IPS DF 19.7 (cell line): ENCODE data around the gene CACNA1C.

Experiments used
- DNase-seq: peaks from one replicate; pipeline ENCODE4 v3.0.0-alpha.2; 2013; ENCODE audit warnings: low read depth, low spot score

The CACNA1C gene

DNA sequence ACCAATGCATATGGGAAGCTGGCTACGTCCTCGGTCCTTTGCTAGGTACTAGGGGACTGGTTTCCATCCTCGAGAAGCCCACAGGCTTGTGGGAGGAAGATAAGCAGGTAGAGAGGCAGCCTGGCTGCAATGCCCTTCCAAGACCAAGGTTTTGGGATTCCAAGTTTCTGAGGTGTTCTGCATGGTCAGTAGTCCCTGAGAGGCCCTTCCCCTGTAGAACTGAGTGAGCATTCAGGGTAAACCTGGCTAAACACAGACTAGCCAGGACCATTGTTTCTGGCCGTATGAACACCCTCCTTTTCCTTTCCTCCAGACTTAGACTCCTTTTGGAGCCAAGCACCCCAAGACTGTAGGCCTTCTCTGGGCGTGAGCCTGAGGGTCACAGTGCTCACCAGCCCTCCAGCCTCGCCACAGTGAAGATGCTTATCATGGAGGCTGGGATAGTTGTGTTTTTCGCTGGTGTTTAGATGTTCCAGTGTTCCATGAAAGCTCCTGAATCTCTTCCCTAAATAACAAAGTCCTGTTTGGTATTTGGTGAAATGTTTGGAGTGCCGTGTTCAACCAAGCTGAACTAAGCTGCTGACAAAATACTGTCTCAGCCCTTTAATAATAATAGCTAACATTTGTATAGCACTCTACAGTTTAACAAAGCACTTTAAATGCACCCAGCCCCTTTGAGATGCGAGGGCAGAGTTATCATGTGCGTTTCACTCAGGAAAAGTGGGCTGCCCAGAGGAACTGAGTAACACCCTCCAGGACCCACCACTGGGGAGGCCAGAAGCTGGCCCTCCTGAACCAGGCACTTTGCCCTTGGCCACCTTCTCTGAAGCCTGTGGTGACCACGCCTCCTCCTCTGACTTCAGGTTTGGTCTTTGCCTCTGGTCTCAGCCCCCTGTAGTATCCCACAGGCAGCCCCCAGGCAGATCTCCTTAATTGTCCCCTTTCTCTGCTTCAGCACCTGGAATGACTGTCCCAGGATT lies 284.5 kb downstream of the CACNA1C start:
- no peak for DNase-seq

DNA sequence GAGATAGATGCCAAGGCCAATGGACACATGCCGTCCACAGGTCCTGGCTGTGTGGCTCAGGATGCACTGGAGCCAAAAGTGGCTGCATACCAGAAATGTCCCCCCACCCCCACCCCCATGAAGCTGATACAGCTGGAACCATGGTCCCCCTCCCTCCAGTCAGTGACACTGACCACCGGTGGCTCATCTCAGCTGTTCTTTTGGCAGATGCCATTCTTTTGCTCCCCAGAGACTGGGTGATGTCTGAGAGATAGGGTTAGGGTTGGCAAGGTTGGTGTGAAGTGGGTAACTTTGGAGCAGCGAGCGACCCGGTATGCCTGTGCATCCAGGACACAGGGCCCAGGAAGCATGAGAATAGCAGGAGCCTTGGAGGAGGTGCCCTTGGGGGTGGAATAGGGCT lies 285.6 kb downstream of the CACNA1C start:
- DNase-seq = no peak

DNA sequence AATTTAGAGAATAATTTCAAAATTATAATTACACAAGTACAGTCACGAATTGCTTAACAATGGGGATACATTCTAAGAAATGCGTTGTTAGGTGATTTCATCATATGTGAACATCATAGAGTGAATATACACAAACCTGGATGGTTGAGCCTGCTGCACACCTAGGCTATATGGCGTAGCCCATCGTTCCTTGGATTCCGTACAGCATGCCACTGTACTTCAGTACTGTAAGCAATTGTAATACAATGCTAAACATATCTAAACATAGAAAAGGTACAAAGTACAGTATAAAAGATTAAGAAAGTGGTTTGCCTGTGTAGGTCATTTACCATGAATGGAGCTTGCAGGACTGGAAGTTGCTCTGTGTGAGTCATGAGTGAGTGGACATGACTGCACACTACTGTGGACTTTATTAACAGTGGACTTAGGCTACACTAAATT lies 286.2 kb downstream of the CACNA1C start:
- DNase-seq = no peak

DNA sequence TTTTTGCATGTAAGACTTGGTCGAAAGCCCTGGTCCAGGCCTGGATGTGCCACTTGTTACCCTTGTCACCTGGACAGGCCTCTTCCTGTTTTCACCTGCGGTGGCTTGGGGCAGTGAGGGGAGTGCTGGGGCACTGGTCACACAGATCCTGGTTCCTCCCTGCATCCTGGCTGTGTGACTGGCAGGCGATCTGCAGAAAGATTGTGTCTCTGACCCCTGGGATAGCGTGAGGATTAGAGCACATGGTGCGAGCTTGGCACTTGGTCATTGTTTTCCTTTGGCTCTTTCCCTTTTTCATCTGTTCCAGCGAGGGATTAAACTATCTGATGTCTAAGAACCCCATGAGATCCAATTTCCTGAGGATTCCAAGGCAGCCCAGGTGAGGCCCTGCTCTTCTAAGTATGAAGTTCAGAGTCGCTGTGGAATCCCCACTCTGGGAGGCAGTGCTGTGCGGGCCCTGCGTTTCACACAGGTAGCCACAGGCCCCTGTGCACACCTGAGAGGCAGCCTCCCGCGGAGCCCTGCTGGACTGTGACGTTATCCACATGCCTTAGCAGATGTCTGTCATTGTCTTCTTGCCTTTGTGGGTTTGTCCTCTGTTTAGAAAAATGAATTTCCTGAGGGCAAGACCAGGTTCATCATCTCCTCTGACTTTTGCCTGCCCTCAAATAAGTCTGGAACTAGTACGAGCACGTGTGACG lies 288.4 kb downstream of the CACNA1C start:
- no peak for DNase-seq

DNA sequence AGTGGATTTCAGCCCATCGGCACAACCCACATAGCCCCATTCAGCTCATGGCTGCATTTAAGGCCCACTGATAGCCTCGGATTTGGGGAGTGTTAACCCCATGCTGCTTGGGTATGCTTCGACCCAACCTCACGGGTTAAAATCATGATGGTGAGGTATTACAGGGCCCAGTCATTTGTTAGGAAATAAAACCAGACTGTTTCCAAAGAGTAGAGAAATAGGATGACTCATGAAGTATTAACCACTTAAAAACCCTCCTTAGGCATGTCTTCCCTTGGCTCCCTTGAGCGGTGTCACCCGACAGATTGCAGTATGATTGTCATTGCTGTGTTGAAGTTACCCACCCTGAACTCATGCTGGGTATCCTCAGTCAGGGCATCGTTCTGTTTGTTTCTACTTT lies 289.1 kb downstream of the CACNA1C start:
- no peak for DNase-seq

DNA sequence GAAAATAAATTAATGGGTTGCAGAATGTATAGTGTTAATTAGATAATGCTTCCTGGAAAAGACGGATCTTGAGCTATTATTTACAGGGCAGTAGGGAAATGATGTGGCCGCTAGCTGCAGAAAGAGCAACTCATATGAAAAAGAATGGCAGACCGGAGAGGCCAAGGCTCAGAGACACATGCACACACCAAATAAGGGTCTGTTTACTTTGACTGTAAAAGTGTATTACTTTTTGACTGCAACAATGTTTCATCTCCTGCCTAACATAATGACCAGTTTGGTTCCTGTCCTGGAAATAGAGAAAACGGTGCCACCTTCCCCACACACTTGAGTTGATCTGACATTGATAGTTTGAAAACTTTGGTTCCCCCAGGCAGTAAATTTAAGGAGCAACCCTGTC lies 290.9 kb downstream of the CACNA1C start:
- no peak for DNase-seq

DNA sequence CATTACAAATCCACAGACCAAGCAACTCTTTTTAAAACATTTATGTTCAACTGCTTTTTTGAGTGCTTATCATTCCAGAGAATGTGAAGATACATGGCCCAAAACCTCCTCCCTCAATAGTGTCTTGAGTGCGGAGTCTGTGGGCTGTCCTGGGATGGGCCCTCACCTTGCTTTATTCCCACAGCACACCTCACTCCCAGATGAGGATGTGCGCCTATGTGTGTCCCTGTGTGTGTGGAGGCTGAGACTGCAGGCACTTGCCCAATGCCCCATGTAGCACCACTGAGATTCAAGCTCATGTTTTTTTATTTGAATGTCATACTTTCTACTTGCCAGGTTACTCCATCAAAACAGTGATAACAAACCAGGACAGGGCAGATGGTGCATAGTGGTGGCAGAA lies 291.7 kb downstream of the CACNA1C start:
- DNase-seq = no peak

DNA sequence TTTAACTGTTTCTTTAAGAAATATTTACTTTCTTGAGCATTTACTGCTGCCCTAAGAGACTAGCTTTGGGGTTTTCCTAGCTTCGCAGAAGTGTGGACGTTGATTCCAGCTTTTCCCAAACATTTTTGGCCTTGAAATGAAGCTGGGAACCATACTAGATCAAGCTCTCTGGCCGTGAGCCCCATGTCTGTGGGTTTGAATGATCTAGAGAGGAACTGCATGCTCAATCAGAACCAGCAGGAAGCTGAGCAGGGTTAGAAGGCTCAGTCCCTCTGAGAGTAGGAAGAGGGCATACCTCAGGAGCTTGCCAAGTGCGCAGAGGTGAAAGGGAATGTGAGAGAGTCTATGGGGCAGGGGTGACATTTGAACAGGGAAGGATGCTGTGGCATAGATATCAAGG lies 292.1 kb downstream of the CACNA1C start:
- no peak for DNase-seq

DNA sequence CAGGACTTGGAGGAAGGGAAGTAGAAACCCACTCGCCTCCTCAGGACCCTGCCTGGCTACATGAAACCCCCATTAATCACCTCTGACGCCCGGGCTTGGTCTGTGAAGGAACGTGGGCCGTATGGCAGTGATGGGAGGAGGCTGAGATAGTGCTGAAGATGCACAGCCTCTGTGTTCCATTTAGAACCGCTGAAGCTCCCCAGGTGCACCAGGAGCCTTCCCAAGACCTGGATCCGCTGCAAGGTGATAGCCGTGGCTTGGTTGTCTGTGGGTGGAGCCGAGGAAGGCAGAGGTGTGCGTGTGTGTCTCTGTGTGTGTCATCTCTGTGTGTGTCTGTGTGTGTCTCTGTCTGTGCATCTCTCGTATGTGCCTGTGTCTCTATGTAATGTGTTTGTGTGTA lies 293.1 kb downstream of the CACNA1C start:
- DNase-seq = no peak

DNA sequence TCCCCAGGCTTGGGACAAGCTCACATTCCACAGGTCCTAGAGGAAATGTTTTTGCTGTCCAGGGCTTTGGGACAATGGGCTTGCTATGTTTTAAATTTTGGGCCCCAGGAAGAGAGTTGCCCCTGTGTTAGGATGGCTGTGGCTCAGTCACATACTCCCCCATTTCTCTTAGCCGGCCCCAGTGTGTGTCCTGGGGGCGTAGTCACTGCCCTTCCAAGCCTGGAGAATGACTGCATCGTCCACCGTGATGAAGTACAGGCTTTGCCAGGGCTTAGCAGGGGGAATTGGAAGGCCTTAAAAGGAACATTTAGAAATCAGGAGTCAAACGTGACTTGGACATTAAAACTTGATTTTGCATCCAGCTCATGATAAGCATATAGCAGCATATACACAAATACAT lies 293.6 kb downstream of the CACNA1C start:
- DNase-seq = no peak

DNA sequence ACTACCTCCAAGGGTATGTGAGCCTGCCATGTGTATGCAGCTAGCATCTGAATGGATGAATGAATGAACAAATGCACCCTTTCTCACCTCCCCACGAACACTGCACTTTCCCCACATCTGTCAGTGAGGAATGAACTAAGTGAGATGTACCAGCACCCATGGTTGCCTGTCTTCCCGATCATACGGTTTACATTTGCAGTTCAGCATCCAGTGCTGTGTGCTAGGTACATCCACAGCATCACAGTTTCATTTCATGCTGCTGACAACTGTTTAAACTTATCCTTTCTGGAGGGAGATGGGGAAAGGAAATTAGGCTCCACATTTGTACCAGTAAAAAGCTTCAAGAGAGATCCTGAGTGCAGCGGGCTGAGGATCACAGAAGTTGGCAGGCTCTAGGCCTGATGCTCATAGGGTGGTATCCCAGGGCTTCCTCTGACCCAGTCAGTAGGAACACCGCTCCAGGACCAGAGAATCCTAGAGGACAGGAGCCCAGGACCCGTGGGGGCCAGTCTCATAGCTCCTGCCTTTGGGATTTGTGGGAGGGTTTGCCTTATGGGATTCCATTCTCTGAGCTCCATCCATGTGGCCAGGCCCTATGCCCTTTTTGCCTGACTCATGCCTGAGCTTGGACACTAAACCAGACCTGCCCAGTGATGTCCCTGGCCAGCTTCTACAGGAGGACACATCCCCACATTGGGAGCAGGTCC lies 294.5 kb downstream of the CACNA1C start:
- no peak for DNase-seq

DNA sequence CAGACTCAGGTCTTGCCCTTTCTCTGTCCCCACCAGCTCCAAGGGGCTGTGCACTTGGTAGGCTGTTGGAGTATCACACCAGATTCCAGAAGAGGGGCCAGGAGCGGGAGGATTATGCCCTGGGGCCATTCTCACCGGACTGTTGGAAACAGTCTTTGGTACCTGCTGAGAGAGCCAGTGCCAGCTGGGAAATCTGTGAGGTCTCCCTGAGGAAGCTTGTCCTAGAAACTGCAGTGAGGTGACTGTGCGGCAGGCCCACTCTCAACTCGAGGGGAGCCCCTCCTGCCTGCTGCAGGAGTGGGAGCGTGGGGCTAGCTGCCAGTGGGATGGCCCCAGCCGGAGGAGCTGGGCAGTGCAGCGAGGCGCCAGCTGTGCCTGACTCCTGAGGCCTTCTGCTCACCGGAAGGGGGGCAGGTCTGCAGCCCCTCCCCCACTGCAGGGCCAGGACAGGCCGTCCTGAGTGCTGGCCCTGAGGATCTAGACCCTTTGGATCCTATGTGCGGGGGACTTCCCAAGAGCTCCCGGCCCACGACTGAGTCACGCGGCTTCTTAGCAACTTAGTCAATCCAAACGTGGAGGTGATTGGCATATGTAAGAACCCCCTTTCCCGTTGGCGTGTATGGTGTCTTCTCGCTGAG lies 295.2 kb downstream of the CACNA1C start:
- no peak for DNase-seq

DNA sequence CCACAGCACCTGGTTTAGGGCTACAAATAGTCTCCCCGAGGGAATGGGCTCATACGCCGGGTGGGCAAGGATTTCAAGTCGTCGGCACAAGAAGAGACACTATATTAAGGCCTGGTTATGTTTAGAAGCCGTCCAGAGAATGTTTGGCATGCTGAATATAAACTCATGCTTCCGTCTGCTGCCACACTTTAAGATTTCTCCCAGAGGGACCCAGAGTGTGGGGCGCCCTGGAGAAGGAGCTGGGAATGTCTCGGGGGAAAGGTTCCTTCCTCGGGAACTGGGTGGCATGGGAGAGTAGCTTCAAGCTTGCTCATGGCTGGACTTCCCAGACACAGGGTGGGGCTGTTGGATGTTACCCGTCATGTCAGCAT lies 295.7 kb downstream of the CACNA1C start:
- DNase-seq = no peak

DNA sequence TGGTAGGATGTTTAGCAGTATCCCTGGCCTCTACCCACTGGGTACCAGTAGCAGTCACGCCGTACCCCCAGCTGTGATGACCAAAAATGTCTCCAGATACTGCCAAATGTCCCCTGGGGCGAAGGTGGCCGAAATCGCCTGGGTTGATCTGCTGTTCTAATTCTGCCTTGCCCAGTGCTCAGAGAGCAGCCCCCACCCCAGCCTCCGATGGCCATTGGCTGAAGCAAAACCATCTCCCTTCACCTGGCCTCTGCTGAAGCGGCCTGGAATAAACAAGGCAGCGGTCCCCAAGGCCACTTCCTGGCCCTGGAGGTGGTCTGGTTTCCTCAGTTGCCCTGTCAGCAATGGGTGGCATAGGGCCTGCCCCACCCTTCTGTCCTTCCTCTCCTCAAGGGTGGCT lies 298.4 kb downstream of the CACNA1C start:
- DNase-seq = no peak

DNA sequence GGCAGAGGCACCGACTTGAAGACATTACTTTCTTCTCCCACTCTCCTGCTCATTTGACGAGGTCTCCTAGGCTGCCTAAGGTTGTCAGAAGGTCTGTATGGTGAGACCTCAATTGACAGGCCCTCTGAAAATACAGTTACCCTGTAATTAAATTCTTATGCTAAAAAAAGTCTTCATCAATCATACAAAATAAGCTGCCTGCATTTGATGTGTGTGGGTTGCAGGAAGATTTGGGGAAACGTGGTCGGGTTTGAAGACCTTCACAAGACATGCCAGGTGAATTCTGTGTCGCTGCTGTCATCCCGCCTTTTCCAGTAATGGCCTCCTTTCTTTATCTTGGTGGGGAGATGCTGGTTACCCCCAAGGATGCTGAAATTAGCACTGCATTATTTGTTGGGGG lies 299.4 kb downstream of the CACNA1C start:
- DNase-seq = no peak

DNA sequence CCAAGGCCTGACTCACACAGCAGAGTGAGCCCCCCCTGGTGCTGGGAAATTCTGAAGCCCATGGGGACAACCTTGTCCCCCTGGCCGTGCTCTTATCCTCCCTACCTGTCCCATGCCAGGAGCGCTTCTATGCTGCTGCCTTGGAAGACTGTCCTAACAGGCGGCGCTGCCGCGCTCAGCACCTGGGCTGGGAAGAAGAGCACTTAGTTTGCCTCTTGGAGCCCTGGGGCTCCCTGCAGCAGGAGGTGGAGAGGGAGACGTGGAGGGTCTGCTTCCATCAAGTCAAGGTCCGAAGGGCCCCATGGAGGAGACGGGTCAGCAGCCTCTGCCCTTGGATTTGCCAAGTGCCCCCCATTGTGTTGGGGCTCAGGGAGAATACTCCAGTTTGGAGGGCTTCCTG lies 300.5 kb downstream of the CACNA1C start:
- no peak for DNase-seq

DNA sequence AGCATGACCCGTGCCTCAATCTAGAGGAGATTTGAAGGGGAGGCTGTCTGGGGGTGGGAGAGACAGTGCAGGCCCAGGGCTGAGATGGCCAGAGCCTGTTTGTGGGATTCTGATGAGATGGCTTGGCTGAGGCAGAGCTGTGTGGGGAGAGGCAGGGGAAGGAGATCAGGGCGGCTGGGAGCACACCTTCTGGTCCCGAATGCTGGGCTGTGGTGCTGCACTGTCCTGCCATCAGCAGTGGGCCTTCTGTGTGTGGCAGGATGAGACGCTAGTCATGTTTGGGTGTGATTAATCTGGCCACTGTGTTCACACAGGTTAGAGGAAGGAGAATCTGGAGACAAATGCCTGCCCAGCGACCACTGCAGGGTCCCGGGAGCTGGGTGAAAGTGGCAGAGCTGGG lies 300.9 kb downstream of the CACNA1C start:
- no peak for DNase-seq

DNA sequence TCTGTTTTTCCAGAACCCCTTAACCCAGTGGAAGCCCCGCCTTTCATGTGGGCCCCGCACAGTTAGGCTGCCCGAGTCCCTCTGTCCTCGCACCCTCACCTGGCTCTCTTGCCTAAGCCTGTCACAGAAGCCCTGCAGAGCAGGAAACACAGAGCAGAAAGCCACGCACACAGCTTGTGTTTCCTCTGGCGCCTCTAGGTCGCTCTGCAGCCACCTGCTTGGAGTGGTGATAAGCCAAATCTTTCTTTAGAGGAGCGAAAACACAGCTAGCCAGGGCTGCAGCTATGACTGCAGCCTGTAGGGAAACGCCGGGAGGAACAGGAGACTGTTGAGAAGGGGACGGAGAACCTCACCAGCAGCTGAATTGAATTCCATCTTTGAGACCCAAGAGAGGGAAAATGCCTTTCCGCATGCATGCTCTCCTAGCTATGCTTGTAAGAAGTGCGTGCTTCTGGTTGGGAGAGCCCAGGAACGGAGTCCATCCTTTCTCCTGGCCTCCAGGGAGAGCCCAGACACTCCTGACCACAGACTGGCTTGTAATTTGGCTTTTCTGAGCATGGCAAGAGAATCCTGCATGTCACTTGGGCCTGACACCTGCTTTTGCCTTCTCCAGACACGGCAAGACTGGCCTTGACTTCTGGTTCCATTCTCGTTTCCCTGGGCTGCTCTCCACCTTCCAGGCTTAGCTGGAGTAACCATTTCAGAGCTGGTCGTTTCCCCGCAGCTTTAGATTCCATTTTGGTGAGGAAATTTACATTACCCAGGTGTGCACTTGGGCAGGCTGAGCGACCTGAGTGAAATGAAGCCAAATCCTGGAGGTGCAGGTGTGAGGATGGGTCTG lies 301.6 kb downstream of the CACNA1C start:
- no peak for DNase-seq

DNA sequence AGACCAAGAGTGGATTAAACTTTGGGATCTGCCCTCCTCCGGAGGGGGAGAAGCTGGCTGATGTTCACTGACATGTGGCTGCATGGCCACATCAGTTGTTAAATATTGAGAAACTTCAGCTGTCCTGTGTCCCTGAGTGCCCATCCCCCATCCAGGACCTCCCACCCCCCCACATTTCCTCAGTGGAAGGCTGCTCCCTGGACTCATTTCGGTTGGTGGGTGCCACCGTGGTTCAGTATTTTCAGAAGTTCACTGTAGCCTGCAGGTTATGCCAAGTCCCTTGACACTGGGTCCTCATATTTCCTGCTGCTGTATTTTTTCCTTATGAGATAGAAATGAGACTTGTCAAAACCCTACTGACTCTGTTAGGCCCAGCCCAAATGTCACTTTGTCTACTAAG lies 302.4 kb downstream of the CACNA1C start:
- no peak for DNase-seq

DNA sequence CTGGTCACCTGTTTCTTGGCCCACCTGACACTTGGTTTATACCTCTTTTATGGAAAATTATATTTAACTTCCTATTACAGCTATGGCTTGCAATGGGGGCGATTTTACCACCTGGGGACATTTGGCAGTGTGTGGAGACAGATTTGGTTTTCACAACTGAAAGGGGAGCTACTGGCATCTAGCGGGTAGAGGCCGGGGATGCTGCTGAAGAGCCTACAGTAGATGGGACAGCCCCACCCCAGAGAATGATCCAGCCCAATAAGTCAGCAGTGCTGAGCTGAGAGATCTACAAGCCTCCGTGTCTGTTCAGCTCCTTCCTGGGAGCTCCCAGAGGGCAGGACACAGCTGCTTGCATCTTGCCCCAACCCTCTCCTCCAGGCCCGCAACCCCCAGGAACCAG lies 302.8 kb downstream of the CACNA1C start:
- DNase-seq = no peak

DNA sequence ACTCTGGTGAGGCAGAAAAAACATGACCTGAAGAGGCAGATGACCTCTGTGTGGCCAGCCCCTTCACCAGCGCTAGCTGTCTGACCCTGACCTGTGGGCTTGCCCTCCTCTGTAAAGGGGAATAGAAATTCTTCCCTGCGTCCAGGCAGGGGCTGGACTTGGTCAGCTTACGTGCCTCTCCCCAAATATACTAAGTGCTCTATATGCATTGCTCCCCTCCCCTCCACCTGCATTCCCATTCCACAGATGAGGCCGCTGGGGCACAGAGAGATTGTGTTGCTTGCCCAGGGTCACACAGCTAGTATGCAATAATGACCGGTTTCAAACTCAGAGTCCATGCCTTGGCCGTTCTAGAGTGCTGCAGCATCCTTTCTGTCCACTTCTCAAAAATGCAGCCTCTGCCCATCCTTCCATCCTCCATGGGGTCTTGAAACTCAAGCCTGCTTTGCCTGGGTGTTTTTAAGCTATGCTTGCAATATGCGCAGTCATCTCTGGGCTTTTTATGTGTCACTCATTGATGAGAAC lies 303.9 kb downstream of the CACNA1C start:
- DNase-seq = no peak
